ENCODE measurements around the gene AFF3. TPM values are rescaled to one million over a fixed set of nuclear protein-coding genes. Genes with fewer than 3 reads are reported as not detected.

The AFF3 gene
- total RNA-seq, 2 donors from 2014 or later = 4.7 to 10.6 TPM

- DNase-seq = no peak
- no peak for ATAC-seq
- intact Hi-C loops (cut with DNase I, micrococcal nuclease) = loop anchor here in 1 of 2 donors (5.0 kb wide), 1 partner anchor 680 kb away; no protein-coding TSS in a partner anchor
Measured at GRCh38 chr2:99561804-99562203, 580.6 kb downstream of the AFF3 start.

- peak; percentile 91 for ATAC-seq
- intact Hi-C loops (cut with DNase I, micrococcal nuclease) = no loop called here
Measured at GRCh38 chr2:99559075-99559662, 583.2 kb downstream of the AFF3 start.

GRCh38 chr2:99555404-99555803, 587.0 kb downstream of the AFF3 start:
- intact Hi-C loops (cut with DNase I, micrococcal nuclease) = no loop called here
- no peak for ATAC-seq

More at GRCh38 chr2:99559075-99559662, 583.2 kb downstream of the AFF3 start:
- DNase-seq = peak; percentile 56 to 88

GRCh38 chr2:99554871-99555270, 587.5 kb downstream of the AFF3 start:
- DNase-seq (no peak), ATAC-seq (no peak)
- intact Hi-C loops (cut with DNase I, micrococcal nuclease) = no loop called here

More at GRCh38 chr2:99555404-99555803, 587.0 kb downstream of the AFF3 start:
- no peak for DNase-seq

- ATAC-seq (no peak), DNase-seq (no peak)
- intact Hi-C loops (cut with DNase I, micrococcal nuclease) = no loop called here
Measured at GRCh38 chr2:99554238-99554637, 588.2 kb downstream of the AFF3 start.

GRCh38 chr2:99552529-99552928, 589.9 kb downstream of the AFF3 start:
- DNase-seq (no peak), ATAC-seq (no peak)
- intact Hi-C loops (cut with DNase I, micrococcal nuclease) = no loop called here

- DNase-seq (no peak), ATAC-seq (no peak)
- intact Hi-C loops (cut with DNase I, micrococcal nuclease) = no loop called here
Measured at GRCh38 chr2:99550368-99550767, 592.0 kb downstream of the AFF3 start.

- DNase-seq (no peak), ATAC-seq (no peak)
- intact Hi-C loops (cut with DNase I, micrococcal nuclease) = no loop called here
Measured at GRCh38 chr2:99545604-99546003, 596.8 kb downstream of the AFF3 start.

GRCh38 chr2:99545066-99545465, 597.3 kb downstream of the AFF3 start:
- intact Hi-C loops (cut with DNase I, micrococcal nuclease) = no loop called here
- ATAC-seq (no peak), DNase-seq (no peak)

GRCh38 chr2:99544608-99545007, 597.8 kb downstream of the AFF3 start:
- ATAC-seq (no peak), DNase-seq (no peak)
- intact Hi-C loops (cut with DNase I, micrococcal nuclease) = no loop called here

GRCh38 chr2:99543247-99543646, 599.1 kb downstream of the AFF3 start:
- intact Hi-C loops (cut with DNase I, micrococcal nuclease) = no loop called here
- no peak for ATAC-seq
- DNase-seq = no peak

- intact Hi-C loops (cut with DNase I, micrococcal nuclease) = no loop called here
- ATAC-seq (no peak), DNase-seq (no peak)
Measured at GRCh38 chr2:99537910-99538485, 604.4 kb downstream of the AFF3 start.

- ATAC-seq = no peak
- no peak for DNase-seq
- intact Hi-C loops (cut with DNase I, micrococcal nuclease) = no loop called here
Measured at GRCh38 chr2:99524056-99524455, 618.3 kb downstream of the AFF3 start.

- DNase-seq (no peak), ATAC-seq (no peak)
- intact Hi-C loops (cut with DNase I, micrococcal nuclease) = no loop called here
Measured at GRCh38 chr2:99522157-99522556, 620.2 kb downstream of the AFF3 start.

- intact Hi-C loops (cut with DNase I, micrococcal nuclease) = no loop called here
- DNase-seq (no peak), ATAC-seq (no peak)
Measured at GRCh38 chr2:99520813-99521212, 621.6 kb downstream of the AFF3 start.

- ATAC-seq = no peak
- no peak for DNase-seq
- intact Hi-C loops (cut with DNase I, micrococcal nuclease) = no loop called here
Measured at GRCh38 chr2:99520195-99520594, 622.2 kb downstream of the AFF3 start.

- ATAC-seq = no peak
- intact Hi-C loops (cut with DNase I, micrococcal nuclease) = no loop called here
- DNase-seq = no peak
Measured at GRCh38 chr2:99514357-99514756, 628.0 kb downstream of the AFF3 start.

- intact Hi-C loops (cut with DNase I, micrococcal nuclease) = no loop called here
- no peak for ATAC-seq
- no peak for DNase-seq
Measured at GRCh38 chr2:99512181-99512591, 630.2 kb downstream of the AFF3 start.

- intact Hi-C loops (cut with DNase I, micrococcal nuclease) = no loop called here
- no peak for ATAC-seq
- DNase-seq = no peak
Measured at GRCh38 chr2:99509387-99509786, 633.0 kb downstream of the AFF3 start.

- intact Hi-C loops (cut with DNase I, micrococcal nuclease) = no loop called here
- DNase-seq = no peak
- peak; percentile 80 for ATAC-seq
Measured at GRCh38 chr2:99507937-99508818, 634.2 kb downstream of the AFF3 start.

Measured in left colon (tissue), 2 donors.